GM19324 (cell line): ENCODE measurements around the gene TNIP3.

Experiments
- ATAC-seq: cut with Tn5 transposase; IDR thresholded peaks from one replicate; pipeline ENCODE4 v1.9.1; 2021; ENCODE audit warnings: mild to moderate bottlenecking, moderate library complexity; ENCODE audit not compliant: unreplicated experiment, low FRiP score

The TNIP3 gene

GRCh38 chr4:121094297-121094966 lies 69.7 kb downstream of the TNIP3 start:
- no peak for ATAC-seq

- ATAC-seq, result no peak
Measured at GRCh38 chr4:121093261-121093660, 70.9 kb downstream of the TNIP3 start.

GRCh38 chr4:121091941-121092340 lies 72.2 kb downstream of the TNIP3 start:
- ATAC-seq, result no peak

GRCh38 chr4:121088867-121089266 lies 75.3 kb downstream of the TNIP3 start:
- ATAC-seq, result no peak
